Stimulated activated naive CD8-positive, alpha-beta T cell treated with anti-CD3 and anti-CD28 coated beads, Interleukin-15, Interleukin-2, amounts not matched to agents 100 ng/mL and 50 ng/mL, for 24 hours (primary cell): Measurements from ENCODE around the gene PALB2.
A peak's percentile ranks its signal among the peaks of the same experiment; 100 is the strongest.
"Not testable (repeated sequence)": the region's sequence is repeated elsewhere in the genome, so short reads cannot be mapped to it uniquely, and the experiment has no call there.

Experiments
- H3K27ac Mint-ChIP-seq: one replicate; pipeline ENCODE4 v1.8.0; 2021; ENCODE audit warnings: mild to moderate bottlenecking, mixed read lengths
- H3K27me3 Mint-ChIP-seq: one replicate; pipeline ENCODE4 v1.8.0; 2021; ENCODE audit warnings: mixed read lengths
- H3K36me3 Mint-ChIP-seq: one replicate; pipeline ENCODE4 v1.8.0; 2021; ENCODE audit warnings: low read depth, mixed read lengths
- H3K4me1 Mint-ChIP-seq: one replicate; pipeline ENCODE4 v1.8.0; 2021; ENCODE audit warnings: low read depth, mixed read lengths
- H3K4me3 Mint-ChIP-seq: one replicate; pipeline ENCODE4 v1.8.0; 2021; ENCODE audit warnings: mild to moderate bottlenecking, mixed read lengths
- H3K9me3 Mint-ChIP-seq: one replicate; pipeline ENCODE4 v1.8.0; 2021; ENCODE audit warnings: mixed read lengths

PALB2 gene

GRCh38 chr16:23610905-23611304, 30.2 kb downstream of the PALB2 start:
- peaks cover 28% of the 10 kb centered on the region for H3K36me3 Mint-ChIP-seq
- H3K9me3 Mint-ChIP-seq, H3K4me1 Mint-ChIP-seq, H3K27me3 Mint-ChIP-seq, H3K4me3 Mint-ChIP-seq, H3K27ac Mint-ChIP-seq: not testable (repeated sequence)

DNA sequence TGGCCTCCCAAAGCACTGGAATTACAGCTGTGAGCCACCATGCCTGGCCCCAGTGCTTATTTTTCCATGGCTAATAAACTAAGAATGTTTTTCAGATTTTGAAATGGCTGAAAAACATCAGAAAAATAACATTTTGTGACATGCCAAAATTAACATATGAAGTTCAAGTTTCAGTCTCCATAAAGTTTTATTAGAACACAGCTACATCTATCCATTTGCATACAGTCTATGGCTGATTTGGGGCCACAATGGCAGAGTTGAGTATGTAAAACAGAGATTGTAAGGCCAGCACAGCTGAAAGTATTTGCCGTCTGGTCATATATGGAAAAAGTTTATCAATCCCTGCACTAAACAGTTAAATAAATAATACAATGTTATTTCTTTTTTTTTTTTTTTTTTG, 31.2 kb downstream of the PALB2 start:
- Mint-ChIP-seq H3K36me3 (peaks cover 27% of the 10 kb centered on the region), H3K27me3 (no peaks in the 10 kb centered on the region), H3K9me3 (no peaks in the 10 kb centered on the region), H3K4me3 (no peak overlapping the region), H3K27ac (no peak overlapping the region), H3K4me1 (no peaks in the 10 kb centered on the region)

- Mint-ChIP-seq H3K27me3 (no peaks in the 10 kb centered on the region), H3K4me3 (no peak overlapping the region), H3K36me3 (peaks cover 26% of the 10 kb centered on the region), H3K4me1 (no peaks in the 10 kb centered on the region), H3K27ac (no peak overlapping the region), H3K9me3 (no peaks in the 10 kb centered on the region)
These were observed 32.9 kb downstream of the PALB2 start for GRCh38 chr16:23608194-23608593.

GRCh38 chr16:23607726-23608125, 33.4 kb downstream of the PALB2 start:
- H3K9me3 Mint-ChIP-seq, result no peaks in the 10 kb centered on the region
- H3K27me3 Mint-ChIP-seq, result no peaks in the 10 kb centered on the region
- H3K4me3 Mint-ChIP-seq, result no peak overlapping the region
- H3K36me3 Mint-ChIP-seq, result peaks cover 29% of the 10 kb centered on the region
- no peaks in the 10 kb centered on the region for H3K4me1 Mint-ChIP-seq
- H3K27ac Mint-ChIP-seq, result no peak overlapping the region

DNA sequence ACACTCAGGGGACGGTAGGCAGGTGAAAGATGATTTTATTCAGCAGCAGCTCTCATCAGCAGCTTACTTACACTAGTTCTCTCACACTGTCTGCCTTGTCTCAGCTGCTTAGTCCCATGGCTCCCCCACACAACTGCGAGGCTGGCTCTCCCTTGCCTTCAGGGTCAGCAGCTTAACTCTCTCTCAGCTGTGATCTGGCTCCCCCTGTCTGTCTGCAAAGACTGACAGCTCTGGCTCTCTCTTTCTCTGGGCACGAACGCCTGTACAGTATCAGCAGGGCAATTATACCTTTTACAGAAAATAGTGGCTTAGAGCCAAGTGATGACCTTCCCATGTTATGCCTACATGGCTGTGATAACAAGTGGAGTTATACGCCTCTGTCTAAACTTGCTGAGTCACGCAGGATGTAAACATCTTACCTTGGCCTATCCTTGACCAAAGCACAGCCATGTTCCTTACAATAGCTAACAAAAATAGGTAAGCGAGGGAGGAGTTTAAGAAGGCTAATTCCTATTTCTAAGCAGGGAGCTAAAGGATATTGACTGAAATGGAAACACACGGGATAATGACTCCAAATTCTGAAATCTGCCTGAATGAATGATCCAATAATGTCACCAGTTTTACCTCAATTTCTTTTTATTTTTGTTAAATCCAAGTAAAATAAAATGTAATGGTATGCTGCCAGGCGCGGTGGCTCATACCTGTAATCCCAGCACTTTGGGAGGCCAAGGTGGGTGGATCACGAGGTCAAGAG, 43.9 kb downstream of the PALB2 start:
- H3K9me3 Mint-ChIP-seq, result no peaks in the 10 kb centered on the region
- H3K4me1 Mint-ChIP-seq, result peaks cover 29% of the 10 kb centered on the region
- peaks cover 23% of the 10 kb centered on the region for H3K36me3 Mint-ChIP-seq
- H3K27ac Mint-ChIP-seq, result peak overlapping the region; percentile 21
- H3K4me3 Mint-ChIP-seq, result no peak overlapping the region
- no peaks in the 10 kb centered on the region for H3K27me3 Mint-ChIP-seq

GRCh38 chr16:23595951-23596720, 45.0 kb downstream of the PALB2 start, which contains the start of gene NDUFAB1:
NDUFAB1 (minus strand) TSS chr16:23596316; CDS start chr16:23596290, 26 bp downstream.
- Mint-ChIP-seq H3K9me3 (no peaks in the 10 kb centered on the region), H3K27ac (peak within 1 kb of the TSS; percentile 70), H3K4me3 (peak within 1 kb of the TSS; percentile 86), H3K36me3 (peaks cover 29% of the 10 kb centered on the region), H3K4me1 (peaks cover 29% of the 10 kb centered on the region), H3K27me3 (no peaks in the 10 kb centered on the region)

- Mint-ChIP-seq H3K4me3 (peak overlapping the region; percentile 86), H3K36me3 (peaks cover 25% of the 10 kb centered on the region), H3K4me1 (peaks cover 29% of the 10 kb centered on the region), H3K27ac (peak overlapping the region; percentile 67), H3K27me3 (no peaks in the 10 kb centered on the region), H3K9me3 (no peaks in the 10 kb centered on the region)
These were observed 45.7 kb downstream of the PALB2 start for GRCh38 chr16:23595246-23595950.

DNA sequence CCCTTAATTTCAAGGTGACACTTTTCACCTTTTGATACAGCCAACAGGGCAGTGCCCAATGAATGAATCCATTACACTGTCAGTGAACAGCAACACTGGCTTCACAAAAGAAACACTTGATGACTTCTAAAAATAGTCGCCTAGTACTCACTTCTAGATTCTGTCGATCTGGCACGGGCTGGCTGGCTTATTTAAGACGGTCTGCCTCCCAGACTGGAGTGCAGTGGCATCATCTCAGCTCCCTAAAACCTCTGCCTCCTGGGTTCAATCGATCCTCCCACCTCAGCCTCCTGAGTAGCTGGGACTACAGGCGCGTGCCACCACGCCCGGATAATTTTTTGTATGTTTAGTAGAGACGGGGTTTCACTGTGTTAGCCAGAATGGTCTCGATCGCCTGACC, 46.9 kb downstream of the PALB2 start:
- H3K9me3 Mint-ChIP-seq, result no peaks in the 10 kb centered on the region
- peak overlapping the region; percentile 86 for H3K4me3 Mint-ChIP-seq
- peak overlapping the region; percentile 52 for H3K27ac Mint-ChIP-seq
- peaks cover 29% of the 10 kb centered on the region for H3K36me3 Mint-ChIP-seq
- peaks cover 29% of the 10 kb centered on the region for H3K4me1 Mint-ChIP-seq
- H3K27me3 Mint-ChIP-seq, result no peaks in the 10 kb centered on the region

DNA sequence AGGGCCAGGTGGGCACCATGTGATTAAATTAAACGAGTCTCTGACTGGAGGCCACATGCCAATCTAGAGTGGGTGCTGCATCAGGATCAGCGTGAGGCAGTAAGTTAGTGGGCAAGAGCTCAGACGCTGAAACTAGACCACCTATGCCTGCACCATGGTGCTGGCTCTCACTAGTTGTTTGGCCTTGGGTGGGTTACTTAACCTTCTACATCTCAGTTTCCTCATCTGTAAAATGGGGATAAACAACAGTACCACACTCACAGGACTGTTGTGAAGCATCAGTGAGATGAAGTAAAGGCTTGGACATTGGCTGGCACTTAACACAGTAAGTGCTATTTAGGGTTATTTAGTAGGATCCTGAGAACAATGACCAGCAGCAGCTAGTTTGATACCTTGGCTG, 50.9 kb downstream of the PALB2 start:
- H3K9me3 Mint-ChIP-seq, result no peaks in the 10 kb centered on the region
- peaks cover 55% of the 10 kb centered on the region for H3K36me3 Mint-ChIP-seq
- H3K27ac Mint-ChIP-seq, result no peak overlapping the region
- H3K4me1 Mint-ChIP-seq, result peaks cover 18% of the 10 kb centered on the region
- no peak overlapping the region for H3K4me3 Mint-ChIP-seq
- H3K27me3 Mint-ChIP-seq, result no peaks in the 10 kb centered on the region

GRCh38 chr16:23587726-23588125, 53.4 kb downstream of the PALB2 start:
- no peak overlapping the region for H3K4me3 Mint-ChIP-seq
- H3K36me3 Mint-ChIP-seq, result peaks cover 59% of the 10 kb centered on the region
- H3K4me1 Mint-ChIP-seq, result peaks cover 3% of the 10 kb centered on the region
- H3K27me3 Mint-ChIP-seq, result no peaks in the 10 kb centered on the region
- no peak overlapping the region for H3K27ac Mint-ChIP-seq
- H3K9me3 Mint-ChIP-seq, result no peaks in the 10 kb centered on the region

GRCh38 chr16:23584186-23585076, 56.7 kb downstream of the PALB2 start:
- H3K9me3 Mint-ChIP-seq, result no peaks in the 10 kb centered on the region
- H3K27ac Mint-ChIP-seq, result no peak overlapping the region
- no peak overlapping the region for H3K4me3 Mint-ChIP-seq
- peaks cover 64% of the 10 kb centered on the region for H3K36me3 Mint-ChIP-seq
- H3K4me1 Mint-ChIP-seq, result no peaks in the 10 kb centered on the region
- H3K27me3 Mint-ChIP-seq, result no peaks in the 10 kb centered on the region

GRCh38 chr16:23583271-23583670, 57.8 kb downstream of the PALB2 start:
- H3K4me1 Mint-ChIP-seq, H3K27ac Mint-ChIP-seq, H3K27me3 Mint-ChIP-seq, H3K4me3 Mint-ChIP-seq, H3K9me3 Mint-ChIP-seq: not testable (repeated sequence)
- H3K36me3 Mint-ChIP-seq, result peaks cover 66% of the 10 kb centered on the region

DNA sequence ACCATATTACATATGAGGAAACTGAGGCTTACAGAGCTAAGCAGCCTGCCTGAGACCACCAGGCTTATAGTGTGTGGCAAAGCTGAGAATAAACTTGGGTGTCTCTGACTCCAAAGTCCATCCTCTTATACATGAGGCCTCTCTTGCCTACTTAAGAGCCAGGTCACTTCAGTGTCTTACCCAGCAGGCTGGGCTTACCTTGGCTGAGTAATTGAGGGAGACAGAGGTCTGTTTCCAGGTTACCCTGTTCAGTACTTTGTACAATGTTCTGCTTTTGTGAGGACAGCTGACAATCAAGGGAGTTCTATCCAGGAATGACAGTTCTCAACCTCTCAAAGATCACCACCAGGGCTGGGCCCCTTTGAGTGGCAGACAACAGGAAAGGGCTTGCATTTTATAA, 59.3 kb downstream of the PALB2 start:
- Mint-ChIP-seq H3K9me3 (no peaks in the 10 kb centered on the region), H3K4me3 (no peak overlapping the region), H3K27me3 (no peaks in the 10 kb centered on the region), H3K4me1 (no peaks in the 10 kb centered on the region), H3K36me3 (peaks cover 61% of the 10 kb centered on the region), H3K27ac (no peak overlapping the region)

DNA sequence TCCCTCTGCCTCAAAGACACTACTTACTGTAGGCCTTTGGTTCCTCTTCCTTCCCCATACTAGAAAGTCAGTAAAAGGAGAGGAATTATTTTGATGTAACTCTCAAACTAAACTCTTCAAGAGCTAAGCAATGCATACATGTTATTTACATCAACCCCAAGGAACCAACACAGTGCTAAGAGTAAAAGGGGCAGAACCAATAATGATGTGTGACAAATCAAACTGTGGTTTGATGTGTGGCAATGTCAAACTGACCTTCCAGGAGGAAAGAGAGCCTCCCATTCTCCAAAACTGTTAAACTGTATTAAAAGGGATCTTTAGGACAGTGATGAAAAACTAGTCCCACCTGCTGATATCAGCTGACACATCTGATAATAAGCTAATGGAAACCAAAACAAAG, 60.7 kb downstream of the PALB2 start:
- Mint-ChIP-seq H3K4me1 (no peaks in the 10 kb centered on the region), H3K27ac (no peak overlapping the region), H3K27me3 (no peaks in the 10 kb centered on the region), H3K36me3 (peaks cover 57% of the 10 kb centered on the region), H3K9me3 (no peaks in the 10 kb centered on the region), H3K4me3 (no peak overlapping the region)
